ENCODE measurements around the gene KCNT2.

Gene KCNT2

GRCh38 chr1:196558411-196558810 is 49.8 kb downstream of the KCNT2 start:
- peak overlapping the region in 1 of 11 experiments; percentile 32; a peak in 1 of 22 replicates for H3K4me2 ChIP-seq
- no peak overlapping the region for H3K4me3 ChIP-seq

DNA sequence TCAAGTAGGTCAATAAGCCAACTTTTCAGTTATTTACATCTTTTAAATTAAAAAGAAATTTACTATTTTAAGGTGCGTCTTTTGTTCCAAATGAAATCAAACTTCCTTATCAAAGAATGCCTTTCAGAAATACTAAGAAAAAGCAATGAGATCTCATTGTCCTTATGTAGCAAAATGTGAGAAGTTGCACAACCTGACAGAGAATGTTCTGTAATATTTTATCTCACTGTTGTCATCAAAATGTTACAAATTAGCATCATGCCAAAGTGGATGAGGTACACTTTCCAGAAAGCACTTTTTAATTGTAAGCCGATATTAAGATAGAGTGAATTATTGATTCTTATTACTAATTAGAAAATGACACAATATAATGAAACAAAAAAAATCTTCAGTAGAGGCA is 50.4 kb downstream of the KCNT2 start:
- Histone ChIP-seq H3K4me2 (no peak overlapping the region), H3K9ac (no peak overlapping the region), H3K27me3 (no peaks in the 10 kb centered on the region), H3K9me3 (replicated peaks in 1 of 11) (no peaks in the 10 kb centered on the region), H3K4me1 (no peaks in the 10 kb centered on the region), H3K36me3 (no peaks in the 10 kb centered on the region), H3K27ac (no peak overlapping the region), H4K20me1 (no peaks in the 10 kb centered on the region), H3K4me3 (no peak overlapping the region)
- TF ChIP-seq Cebpa-rat (IDR thresholded peaks at IDR 0.05): no peak

More at GRCh38 chr1:196558411-196558810, 49.8 kb downstream of the KCNT2 start:
- TF ChIP-seq Cebpa-rat (IDR thresholded peaks at IDR 0.05): no peak
- Histone ChIP-seq H3K27me3 (no peaks in the 10 kb centered on the region), H4K20me1 (no peaks in the 10 kb centered on the region), H3K36me3 (no peaks in the 10 kb centered on the region), H3K9me3 (replicated peaks in 1 of 11) (no peaks in the 10 kb centered on the region), H3K27ac (no peak overlapping the region), H3K9ac (no peak overlapping the region), H3K4me1 (no peaks in the 10 kb centered on the region)

DNA sequence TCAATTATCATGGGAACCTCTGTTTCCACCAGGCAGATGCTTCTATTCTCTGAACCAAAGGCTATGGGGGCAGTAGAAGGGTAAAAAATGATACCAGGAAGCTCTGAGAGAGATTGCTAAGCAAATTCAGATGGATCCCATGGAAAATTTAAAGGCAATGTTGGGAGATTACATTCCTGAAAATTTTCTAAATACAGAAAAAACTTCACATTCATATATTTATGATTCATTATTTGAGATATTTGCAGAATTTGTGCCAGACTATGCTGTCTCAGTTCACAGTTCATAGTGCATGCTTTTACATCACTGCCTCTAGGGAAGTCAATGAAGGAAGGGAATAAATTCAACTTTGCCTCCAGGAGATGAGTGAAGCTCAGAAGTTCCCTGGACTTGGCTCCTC is 57.5 kb downstream of the KCNT2 start:
- no peaks in the 10 kb centered on the region for H3K4me1 ChIP-seq
- no peaks in the 10 kb centered on the region for H4K20me1 ChIP-seq
- H3K4me3 ChIP-seq: no peak overlapping the region
- no peaks in the 10 kb centered on the region for H3K9me3 ChIP-seq (replicated peaks in 1 of 11)
- H3K4me2 ChIP-seq: no peak overlapping the region
- TF ChIP-seq Cebpa-rat (IDR thresholded peaks at IDR 0.05): no peak
- H3K27me3 ChIP-seq: no peaks in the 10 kb centered on the region
- no peaks in the 10 kb centered on the region for H3K36me3 ChIP-seq
- H3K27ac ChIP-seq: no peak overlapping the region
- no peak overlapping the region for H3K9ac ChIP-seq

DNA sequence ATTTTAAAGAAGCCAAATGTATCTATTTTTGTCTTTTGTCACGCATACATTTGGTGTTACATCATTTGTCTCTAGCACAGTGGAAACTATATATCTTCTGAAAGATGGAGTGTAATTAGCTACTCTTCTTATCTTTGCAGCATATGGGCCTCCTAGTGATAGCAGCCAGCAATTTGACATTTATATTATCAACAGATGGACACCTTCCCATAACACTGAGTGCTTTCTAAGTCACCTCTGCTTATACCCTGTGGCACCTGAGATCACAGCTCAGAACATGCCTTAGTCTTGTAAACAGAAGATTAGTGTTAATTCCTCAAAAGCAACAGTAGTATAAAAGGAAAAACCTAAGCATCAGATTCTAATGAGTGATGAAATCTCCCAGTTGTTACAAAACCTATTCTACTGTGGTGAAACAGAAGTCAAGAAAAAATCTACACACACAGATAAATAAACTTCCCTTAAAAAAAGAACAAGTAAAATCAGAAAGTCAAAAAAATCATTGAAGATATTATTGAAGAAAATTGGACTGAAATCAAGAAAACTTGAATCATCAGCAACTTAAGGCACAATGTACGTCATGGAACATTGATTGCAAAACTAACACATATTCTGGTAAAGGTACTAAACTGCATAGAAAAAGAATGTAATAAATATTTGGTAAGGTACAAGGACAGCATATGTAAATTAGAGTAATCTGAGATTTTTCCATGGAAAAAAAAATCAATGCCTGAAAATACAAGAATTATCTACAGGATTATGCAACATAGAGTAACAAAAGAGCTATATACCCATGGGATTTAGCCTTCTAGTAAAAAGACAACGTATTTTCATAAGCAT is 61.7 kb downstream of the KCNT2 start:
- H3K4me1 ChIP-seq: no peaks in the 10 kb centered on the region
- H3K27ac ChIP-seq: no peak overlapping the region
- no peaks in the 10 kb centered on the region for H3K9me3 ChIP-seq (replicated peaks in 1 of 11)
- no peak overlapping the region for H3K4me2 ChIP-seq
- TF ChIP-seq Cebpa-rat (IDR thresholded peaks at IDR 0.05): no peak
- H3K9ac ChIP-seq: no peak overlapping the region
- H3K27me3 ChIP-seq: no peaks in the 10 kb centered on the region
- H4K20me1 ChIP-seq: no peaks in the 10 kb centered on the region
- H3K36me3 ChIP-seq: no peaks in the 10 kb centered on the region
- no peak overlapping the region for H3K4me3 ChIP-seq

DNA sequence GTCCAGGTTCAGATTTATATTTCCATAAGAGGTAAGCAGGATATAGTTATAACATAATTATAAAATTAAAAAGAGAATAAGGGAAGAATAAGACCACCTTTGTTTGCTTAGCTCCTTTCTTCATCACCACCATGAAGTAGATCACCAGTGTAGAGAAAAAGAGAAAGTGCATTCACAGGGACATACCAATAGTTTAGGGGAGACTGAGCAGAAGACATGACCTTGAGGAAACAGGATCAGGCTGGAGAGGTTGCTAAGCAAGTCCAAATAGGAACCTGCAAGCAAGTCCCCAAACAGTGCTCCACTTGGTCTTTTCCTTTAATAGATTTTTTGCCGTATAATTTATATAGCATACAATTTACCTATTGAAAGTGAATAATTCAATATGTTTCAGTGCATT is 63.0 kb downstream of the KCNT2 start:
- H3K27ac ChIP-seq: no peak overlapping the region
- no peaks in the 10 kb centered on the region for H3K4me1 ChIP-seq
- no peaks in the 10 kb centered on the region for H3K36me3 ChIP-seq
- no peaks in the 10 kb centered on the region for H4K20me1 ChIP-seq
- no peaks in the 10 kb centered on the region for H3K27me3 ChIP-seq
- H3K4me2 ChIP-seq: no peak overlapping the region
- TF ChIP-seq Cebpa-rat (IDR thresholded peaks at IDR 0.05): no peak
- H3K9ac ChIP-seq: no peak overlapping the region
- no peak overlapping the region for H3K4me3 ChIP-seq
- H3K9me3 ChIP-seq (replicated peaks in 1 of 11): no peaks in the 10 kb centered on the region

DNA sequence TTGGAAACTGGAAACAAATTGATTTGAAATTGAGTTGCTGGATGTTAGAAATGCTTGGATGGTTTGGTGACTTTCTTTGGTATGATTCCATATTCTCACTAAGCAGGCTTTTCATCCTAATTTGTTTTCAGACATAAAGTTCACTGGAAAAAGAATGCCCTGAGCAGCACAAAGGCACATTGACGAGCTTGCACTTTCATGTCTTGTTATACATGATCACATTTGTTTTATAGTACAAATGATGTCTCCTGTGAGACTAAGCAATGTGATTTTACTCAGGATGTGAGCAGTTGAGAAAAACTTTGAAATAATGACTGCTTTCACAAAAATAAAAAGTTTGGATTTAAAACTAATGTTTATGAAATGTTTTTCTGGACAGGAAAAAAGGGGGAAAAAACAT is 63.6 kb downstream of the KCNT2 start:
- Histone ChIP-seq H3K9me3 (replicated peaks in 1 of 11) (no peaks in the 10 kb centered on the region), H3K9ac (no peak overlapping the region), H3K4me2 (no peak overlapping the region), H3K27me3 (no peaks in the 10 kb centered on the region), H4K20me1 (no peaks in the 10 kb centered on the region), H3K36me3 (no peaks in the 10 kb centered on the region), H3K4me1 (no peaks in the 10 kb centered on the region), H3K27ac (no peak overlapping the region), H3K4me3 (no peak overlapping the region)
- TF ChIP-seq Cebpa-rat (IDR thresholded peaks at IDR 0.05): no peak

GRCh38 chr1:196543833-196544232 is 64.4 kb downstream of the KCNT2 start:
- Histone ChIP-seq H3K9ac (no peak overlapping the region), H3K36me3 (no peaks in the 10 kb centered on the region), H3K27ac (no peak overlapping the region), H3K4me1 (no peaks in the 10 kb centered on the region), H3K27me3 (no peaks in the 10 kb centered on the region), H4K20me1 (no peaks in the 10 kb centered on the region), H3K9me3 (replicated peaks in 1 of 11) (peaks cover 0 to under 1% (median 0%) of the 10 kb centered on the region in 11 experiments; a peak in 1 of 22 replicates), H3K4me2 (no peak overlapping the region), H3K4me3 (no peak overlapping the region)
- no peak for TF ChIP-seq Cebpa-rat (IDR thresholded peaks at IDR 0.05)

DNA sequence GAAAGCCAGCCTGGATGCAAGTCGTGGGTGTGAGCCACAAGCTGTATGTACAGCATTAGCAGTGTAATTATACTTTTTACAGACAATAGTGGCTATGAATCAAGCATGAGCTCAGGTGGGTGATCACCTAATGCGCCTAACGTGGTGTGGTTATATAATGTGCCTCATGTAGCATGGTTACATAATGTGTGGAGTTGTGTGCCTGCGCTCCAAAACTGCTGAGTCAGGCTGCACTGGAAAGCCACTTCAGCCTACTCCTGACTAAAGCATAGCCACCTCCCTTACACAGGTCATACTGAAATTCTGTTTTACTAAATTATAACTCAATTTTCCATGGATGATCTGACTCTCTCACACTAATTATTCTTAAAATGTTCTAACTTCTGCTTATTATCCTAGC is 69.8 kb downstream of the KCNT2 start:
- Histone ChIP-seq H3K4me2 (no peak overlapping the region), H3K4me3 (no peak overlapping the region), H3K36me3 (peaks cover 0 to 5% (median 0%) of the 10 kb centered on the region in 11 experiments; a peak in 2 of 22 replicates), H3K4me1 (no peaks in the 10 kb centered on the region), H3K27me3 (no peaks in the 10 kb centered on the region), H3K9ac (no peak overlapping the region), H3K9me3 (replicated peaks in 1 of 11) (peaks cover 38 to 48% (median 42%) of the 10 kb centered on the region in 11 experiments), H4K20me1 (no peaks in the 10 kb centered on the region), H3K27ac (no peak overlapping the region)
- no peak for TF ChIP-seq Cebpa-rat (IDR thresholded peaks at IDR 0.05)

GRCh38 chr1:196535727-196536126 is 72.5 kb downstream of the KCNT2 start:
- Histone ChIP-seq H3K27me3 (no peaks in the 10 kb centered on the region), H4K20me1 (no peaks in the 10 kb centered on the region), H3K27ac (no peak overlapping the region), H3K4me2 (no peak overlapping the region), H3K9me3 (replicated peaks in 1 of 11) (peaks cover 38 to 48% (median 42%) of the 10 kb centered on the region in 11 experiments), H3K36me3 (peaks cover 0 to 5% (median 0%) of the 10 kb centered on the region in 11 experiments; a peak in 2 of 22 replicates), H3K4me3 (no peak overlapping the region), H3K9ac (no peak overlapping the region), H3K4me1 (no peaks in the 10 kb centered on the region)
- no peak for TF ChIP-seq Cebpa-rat (IDR thresholded peaks at IDR 0.05)
